AG04450 (cell line): Measurements from ENCODE around the gene VAV1. TPM values are rescaled to one million over a fixed set of nuclear protein-coding genes. Genes with fewer than 3 reads are reported as not detected.

Source experiments
- CTCF ChIA-PET: fragments of 300-600, 350-600 bp; formaldehyde crosslinking; extraction: SDS; loops from one replicate; lab custom pipeline; 2022; ENCODE audit warnings: antibody characterized with exemption, inconsistent platforms; lab: Charles Lee
- POLR2A ChIA-PET: fragments of 350-600 bp; formaldehyde crosslinking; extraction: SDS; loops from one replicate; lab custom pipeline; 2021; ENCODE audit warnings: antibody characterized with exemption, inconsistent platforms; lab: Yijun Ruan, JAX
- DNase-seq: peaks from one replicate; pipeline ENCODE4 v3.0.0-alpha.2; 2011; ENCODE audit warnings: low read depth, low spot score
- H3K27ac ChIP-seq: one replicate; pipeline ENCODE4 v1.5.1; 2012; ENCODE audit warnings: low read depth, low read length, control low read depth
- H3K27me3 ChIP-seq: one replicate; pipeline ENCODE4 v1.6.0; 2012; ENCODE audit warnings: low read length; ENCODE audit not compliant: control insufficient read depth, insufficient read depth
- H3K4me3 ChIP-seq: 2 replicates; pipeline ENCODE4 v1.5.1; 2011; ENCODE audit warnings: mild to moderate bottlenecking, low read depth, low read length, control low read depth
- H3K9me3 ChIP-seq: 2 replicates; pipeline ENCODE4 v1.5.1; 2012; ENCODE audit warnings: low read length; ENCODE audit not compliant: control insufficient read depth, insufficient read depth
- polyA plus RNA-seq: library from polyadenylated mRNA; depleted of rRNA; stranded (reverse); fragments of >200 nt; gene quantifications from 2 replicates; pipeline ENCODE4 v1.2.3, GENCODE V29; 2011
- TF ChIP-seq, protein P1 (sequence below): IDR thresholded peaks from 2 replicates; pipeline ENCODE4 v1.5.1; 2011; ENCODE audit warnings: low read depth, low read length, control low read depth, inconsistent platforms

VAV1 gene
- polyA plus RNA-seq, 1 experiment: not detected

GRCh38 chr19:6752256-6753177 is 20.0 kb upstream of the VAV1 start:
- TF ChIP-seq, protein P1, sequence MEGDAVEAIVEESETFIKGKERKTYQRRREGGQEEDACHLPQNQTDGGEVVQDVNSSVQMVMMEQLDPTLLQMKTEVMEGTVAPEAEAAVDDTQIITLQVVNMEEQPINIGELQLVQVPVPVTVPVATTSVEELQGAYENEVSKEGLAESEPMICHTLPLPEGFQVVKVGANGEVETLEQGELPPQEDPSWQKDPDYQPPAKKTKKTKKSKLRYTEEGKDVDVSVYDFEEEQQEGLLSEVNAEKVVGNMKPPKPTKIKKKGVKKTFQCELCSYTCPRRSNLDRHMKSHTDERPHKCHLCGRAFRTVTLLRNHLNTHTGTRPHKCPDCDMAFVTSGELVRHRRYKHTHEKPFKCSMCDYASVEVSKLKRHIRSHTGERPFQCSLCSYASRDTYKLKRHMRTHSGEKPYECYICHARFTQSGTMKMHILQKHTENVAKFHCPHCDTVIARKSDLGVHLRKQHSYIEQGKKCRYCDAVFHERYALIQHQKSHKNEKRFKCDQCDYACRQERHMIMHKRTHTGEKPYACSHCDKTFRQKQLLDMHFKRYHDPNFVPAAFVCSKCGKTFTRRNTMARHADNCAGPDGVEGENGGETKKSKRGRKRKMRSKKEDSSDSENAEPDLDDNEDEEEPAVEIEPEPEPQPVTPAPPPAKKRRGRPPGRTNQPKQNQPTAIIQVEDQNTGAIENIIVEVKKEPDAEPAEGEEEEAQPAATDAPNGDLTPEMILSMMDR: no peak
- POLR2A ChIA-PET: interaction anchor here (1.5 kb wide), 1 partner anchor 14 kb away, joined by 3 read pairs; no protein-coding TSS in a partner anchor
- Histone ChIP-seq H3K9me3 (peaks cover 7% of the 10 kb centered on the region; the same call in 1 of the 2 replicates), H3K4me3 (no peak overlapping the region), H3K27ac (no peak overlapping the region), H3K27me3 (no peaks in the 10 kb centered on the region)
- CTCF ChIA-PET: no interaction called here
- DNase-seq: no peak

DNA sequence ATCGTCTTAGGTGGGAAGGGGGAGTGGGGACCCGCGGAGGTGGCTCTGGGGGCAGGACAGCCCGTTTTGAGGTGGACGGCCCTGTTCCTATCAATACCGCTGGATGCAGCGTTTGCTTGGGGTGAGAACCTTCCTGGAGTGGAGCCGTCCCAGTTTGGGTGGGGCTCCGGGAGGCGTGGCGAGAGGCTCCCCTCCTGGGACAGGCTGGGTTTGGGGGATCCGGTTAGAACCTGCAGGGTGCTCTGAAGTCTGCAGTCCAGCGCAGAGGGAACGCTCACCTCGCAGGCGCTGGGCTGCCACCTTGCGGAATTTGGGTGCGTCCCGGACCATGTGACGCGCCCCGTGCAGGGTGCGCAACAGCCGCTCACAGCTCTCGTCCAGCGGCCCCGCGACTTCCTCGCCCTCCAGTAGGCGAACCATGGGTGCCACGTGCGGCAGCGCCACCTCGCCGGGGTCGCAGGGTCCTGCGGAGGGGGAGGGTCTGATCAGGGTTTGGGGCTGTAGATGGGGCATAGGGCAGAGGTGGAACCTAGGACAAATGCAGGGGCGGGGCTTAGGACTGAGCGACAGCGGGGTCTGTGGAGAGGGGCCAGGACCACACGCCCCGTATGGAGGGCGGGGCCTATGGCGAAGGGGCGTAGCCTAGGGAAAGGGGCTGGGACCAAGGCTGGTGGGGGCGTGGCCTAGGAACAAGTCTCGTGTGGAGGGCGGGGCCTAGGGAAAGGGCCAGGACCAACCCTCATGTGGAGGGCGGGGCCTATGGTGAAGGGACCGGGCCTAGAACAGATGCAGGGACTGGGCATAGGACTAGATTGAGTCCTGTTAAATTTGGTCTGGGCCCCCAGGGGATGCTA is 19.1 kb upstream of the VAV1 start:
- H3K9me3 ChIP-seq: peaks cover 7% of the 10 kb centered on the region; the same call in 1 of the 2 replicates
- no peak overlapping the region for H3K27ac ChIP-seq
- H3K27me3 ChIP-seq: no peaks in the 10 kb centered on the region
- no peak for DNase-seq
- TF ChIP-seq, protein P1: no peak
- CTCF ChIA-PET: interaction anchor here (1.5 kb wide), 1 partner anchor 17 kb away, joined by 4 read pairs; no protein-coding TSS in a partner anchor
- peak overlapping the region; percentile 37; the same call in 1 of the 2 replicates for H3K4me3 ChIP-seq
- POLR2A ChIA-PET: interaction anchor here (1.5 kb wide), 1 partner anchor 15 kb away, joined by 3 read pairs; no protein-coding TSS in a partner anchor

DNA sequence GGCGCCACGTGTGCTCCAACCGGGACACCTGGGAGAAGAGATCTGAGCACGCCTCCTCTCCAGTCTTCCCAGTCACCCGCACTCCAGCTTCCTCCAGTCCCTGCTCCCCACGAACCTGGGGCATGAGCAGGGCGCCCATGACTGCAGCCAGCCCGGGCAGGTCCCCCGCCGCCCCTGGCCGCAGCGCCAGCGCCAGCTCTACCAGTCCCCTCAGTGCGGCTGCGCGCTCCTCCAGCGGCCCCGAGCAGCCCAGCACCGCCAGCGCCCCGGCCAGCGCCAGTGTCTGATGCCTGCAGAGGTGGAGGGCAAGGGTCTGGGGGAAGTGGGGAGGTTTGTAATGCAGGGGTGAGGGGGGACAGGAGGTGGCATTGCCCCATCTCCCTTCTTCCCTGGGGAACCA is 18.4 kb upstream of the VAV1 start:
- TF ChIP-seq, protein P1: no peak
- Histone ChIP-seq H3K27me3 (no peaks in the 10 kb centered on the region), H3K4me3 (no peak overlapping the region), H3K27ac (no peak overlapping the region), H3K9me3 (peaks cover 7% of the 10 kb centered on the region; the same call in 1 of the 2 replicates)
- CTCF ChIA-PET: interaction anchor here (1.5 kb wide), 1 partner anchor 17 kb away, joined by 4 read pairs; no protein-coding TSS in a partner anchor
- DNase-seq: no peak
- POLR2A ChIA-PET: no interaction called here

DNA sequence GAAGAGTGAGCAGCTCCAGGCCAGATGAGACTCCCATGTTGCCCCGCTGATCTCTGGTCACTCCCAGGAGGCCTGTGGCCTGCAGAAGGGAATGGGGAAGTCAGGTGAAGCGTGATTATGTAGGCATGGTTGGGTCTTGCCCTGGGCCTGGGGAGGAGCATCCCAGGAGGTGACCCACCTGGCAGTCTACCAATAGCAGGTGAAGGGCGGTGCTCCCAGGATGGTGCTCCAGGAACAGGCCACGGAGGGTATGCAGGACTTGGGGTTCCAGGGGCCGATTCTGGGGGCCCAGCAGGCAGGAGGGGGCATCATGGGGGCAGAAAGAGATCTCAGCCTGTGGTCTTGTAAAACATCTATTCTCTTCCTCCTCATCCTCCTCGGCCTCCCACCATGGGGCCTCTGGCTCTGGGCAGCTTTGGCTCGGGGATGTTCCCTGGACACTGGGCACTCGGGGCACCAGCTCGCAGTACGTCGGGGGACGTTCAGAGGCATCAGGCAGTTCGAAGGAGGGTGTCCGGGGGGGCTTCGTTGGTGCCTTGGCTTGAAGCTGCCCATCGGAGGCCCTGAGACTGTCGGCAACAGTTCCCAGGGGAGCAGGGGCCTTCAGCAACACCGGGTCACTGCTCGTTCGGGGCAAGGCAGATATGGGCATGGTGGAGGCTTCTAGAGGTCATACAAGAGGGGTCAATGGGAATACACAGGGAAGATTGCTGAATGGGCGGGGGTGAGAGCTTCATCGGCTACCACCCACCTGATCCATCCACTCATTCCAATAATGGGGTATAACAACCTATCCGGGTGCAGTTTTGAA is 17.6 kb upstream of the VAV1 start:
- POLR2A ChIA-PET: no interaction called here
- TF ChIP-seq, protein P1: no peak
- no peak for DNase-seq
- CTCF ChIA-PET: interaction anchor here (1.5 kb wide), 1 partner anchor 16 kb away, joined by 4 read pairs; no protein-coding TSS in a partner anchor
- H3K27ac ChIP-seq: no peak overlapping the region
- H3K4me3 ChIP-seq: no peak overlapping the region
- no peaks in the 10 kb centered on the region for H3K27me3 ChIP-seq
- H3K9me3 ChIP-seq: peaks cover 7% of the 10 kb centered on the region; the same call in 1 of the 2 replicates
